Body of pancreas (tissue), 4 donors: ENCODE measurements around the gene B4GALNT3.

Source experiments
- POLR2A ChIP-seq, 3 donors: fragments of 450-650 bp; IDR thresholded peaks; one replicate each; pipeline ENCODE4 v1.6.1; 2016; ENCODE audit warnings: antibody characterized with exemption in 3 of 3, mild to moderate bottlenecking in 2 of 3
- TF ChIP-seq, protein P1 (sequence below), 7 experiments: fragments of 450-650 bp in 4 of 7; fragments of 200-600 bp in 3 of 7; sonication (generic) in 3 of 7; IDR thresholded peaks; one replicate each; pipeline ENCODE4 v1.5.1; 2016 to 2019; ENCODE audit warnings: antibody characterized with exemption in 7 of 7

DNA sequence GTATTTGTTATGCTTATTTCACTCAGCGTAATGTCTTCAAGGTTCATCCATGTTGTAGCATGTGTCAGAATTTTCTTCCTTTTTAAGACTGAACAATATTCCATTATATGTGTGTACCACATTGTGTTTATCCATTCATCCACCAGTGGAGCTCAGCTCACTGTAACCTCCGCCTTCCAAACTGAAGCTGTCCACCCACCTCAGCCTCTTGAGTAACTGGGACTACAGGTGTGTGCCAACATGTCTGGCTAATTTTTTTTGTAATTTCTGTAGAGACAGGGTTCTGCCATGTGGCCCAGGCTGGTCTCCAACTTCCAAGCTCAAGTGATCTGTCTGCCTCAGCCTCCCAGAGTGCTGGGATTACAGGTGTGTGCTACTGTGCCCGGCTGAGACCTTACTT is 37.2 kb upstream of the B4GALNT3 start:
- TF ChIP-seq, protein P1, sequence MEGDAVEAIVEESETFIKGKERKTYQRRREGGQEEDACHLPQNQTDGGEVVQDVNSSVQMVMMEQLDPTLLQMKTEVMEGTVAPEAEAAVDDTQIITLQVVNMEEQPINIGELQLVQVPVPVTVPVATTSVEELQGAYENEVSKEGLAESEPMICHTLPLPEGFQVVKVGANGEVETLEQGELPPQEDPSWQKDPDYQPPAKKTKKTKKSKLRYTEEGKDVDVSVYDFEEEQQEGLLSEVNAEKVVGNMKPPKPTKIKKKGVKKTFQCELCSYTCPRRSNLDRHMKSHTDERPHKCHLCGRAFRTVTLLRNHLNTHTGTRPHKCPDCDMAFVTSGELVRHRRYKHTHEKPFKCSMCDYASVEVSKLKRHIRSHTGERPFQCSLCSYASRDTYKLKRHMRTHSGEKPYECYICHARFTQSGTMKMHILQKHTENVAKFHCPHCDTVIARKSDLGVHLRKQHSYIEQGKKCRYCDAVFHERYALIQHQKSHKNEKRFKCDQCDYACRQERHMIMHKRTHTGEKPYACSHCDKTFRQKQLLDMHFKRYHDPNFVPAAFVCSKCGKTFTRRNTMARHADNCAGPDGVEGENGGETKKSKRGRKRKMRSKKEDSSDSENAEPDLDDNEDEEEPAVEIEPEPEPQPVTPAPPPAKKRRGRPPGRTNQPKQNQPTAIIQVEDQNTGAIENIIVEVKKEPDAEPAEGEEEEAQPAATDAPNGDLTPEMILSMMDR (IDR thresholded peaks at IDR 0.05), result no peak
- TF ChIP-seq POLR2A (IDR thresholded peaks at IDR 0.05), result no peak
